HG02970 (cell line): ENCODE measurements around the gene CMC4.

Experiments used
- ATAC-seq: cut with Tn5 transposase; IDR thresholded peaks from one replicate; pipeline ENCODE4 v1.9.1; 2021; ENCODE audit warnings: mild to moderate bottlenecking, moderate library complexity, moderate number of reproducible peaks; ENCODE audit not compliant: unreplicated experiment, low FRiP score

The CMC4 gene, protein sequence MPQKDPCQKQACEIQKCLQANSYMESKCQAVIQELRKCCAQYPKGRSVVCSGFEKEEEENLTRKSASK

DNA sequence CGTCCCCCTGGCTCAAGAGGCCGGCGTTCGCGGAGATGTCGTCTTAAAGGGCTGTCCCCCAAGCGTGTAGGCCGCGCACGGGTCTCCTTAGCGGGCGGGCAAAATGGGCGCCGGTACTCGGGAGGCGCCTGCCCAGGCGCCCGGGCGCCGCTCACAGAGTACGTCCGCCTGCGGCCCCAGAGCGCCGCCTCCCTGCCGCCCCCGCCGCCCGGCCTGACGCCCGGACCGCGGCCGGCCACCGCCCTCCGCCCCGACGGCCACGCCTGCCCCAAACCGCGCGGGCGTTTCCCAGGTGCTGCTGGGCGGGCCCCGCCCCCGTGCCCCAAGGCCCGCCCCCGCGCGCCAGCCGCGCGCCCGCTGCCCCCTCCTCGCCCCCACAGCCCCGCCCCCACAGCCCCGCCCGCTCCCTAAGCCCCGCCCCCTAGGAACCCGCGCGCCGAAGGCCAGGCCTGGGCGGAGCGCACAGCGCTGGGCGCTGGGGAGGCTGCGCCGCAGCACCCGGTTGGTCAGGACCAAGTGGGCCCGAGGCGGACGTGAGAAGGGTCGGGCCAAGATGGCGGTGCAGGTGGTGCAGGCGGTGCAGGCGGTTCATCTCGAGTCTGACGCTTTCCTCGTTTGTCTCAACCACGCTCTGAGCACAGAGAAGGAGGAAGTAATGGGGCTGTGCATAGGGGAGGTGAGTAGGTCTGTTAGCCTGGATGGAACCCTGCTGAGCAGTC is at the start of gene CMC4, which contains the start of the genes BRCC3 and MTCP1:
TSS of gene CMC4 (minus strand) at position 162 of the 719 bp plus-strand sequence. CDS start 7,113 bp downstream, outside the sequence.
TSS of gene BRCC3 (plus strand) at position 534 of the 719 bp plus-strand sequence. CDS start at position 554, 20 bp downstream.
TSS of gene MTCP1 (minus strand) at position 162 of the 719 bp plus-strand sequence. CDS start 5,126 bp downstream, outside the sequence.
- peak; percentile 82 for ATAC-seq

DNA sequence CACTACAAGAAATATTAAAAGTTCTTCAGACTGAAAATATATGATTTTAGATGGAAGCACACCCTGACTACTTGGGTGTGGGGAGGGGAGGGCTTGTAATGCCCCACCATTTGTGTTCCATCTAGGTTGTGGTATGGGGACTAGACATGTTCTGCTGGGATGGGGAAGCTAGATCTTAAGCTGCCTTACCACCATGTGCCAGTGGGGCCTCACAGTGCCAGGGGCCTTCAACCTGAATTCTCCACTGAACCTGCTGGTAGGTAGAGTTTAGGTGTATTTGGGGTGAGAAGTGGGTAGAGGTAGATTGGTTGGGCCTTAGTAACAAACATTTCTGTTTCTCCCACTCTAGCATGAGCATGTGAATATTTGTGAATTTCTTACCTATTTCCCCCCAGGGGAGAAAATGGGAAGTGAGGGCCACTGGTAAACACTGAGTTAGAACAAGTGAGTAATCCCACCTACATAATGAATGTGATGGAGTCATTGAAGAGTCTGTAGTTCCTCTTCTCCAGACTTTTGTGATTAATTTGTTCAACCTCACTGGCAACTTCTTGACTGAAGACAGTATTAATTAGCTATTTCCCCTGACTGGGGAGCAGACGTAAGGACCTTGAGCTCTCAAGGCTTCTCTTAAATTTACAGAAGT is 44.4 kb upstream of the CMC4 start:
- ATAC-seq = no peak

DNA sequence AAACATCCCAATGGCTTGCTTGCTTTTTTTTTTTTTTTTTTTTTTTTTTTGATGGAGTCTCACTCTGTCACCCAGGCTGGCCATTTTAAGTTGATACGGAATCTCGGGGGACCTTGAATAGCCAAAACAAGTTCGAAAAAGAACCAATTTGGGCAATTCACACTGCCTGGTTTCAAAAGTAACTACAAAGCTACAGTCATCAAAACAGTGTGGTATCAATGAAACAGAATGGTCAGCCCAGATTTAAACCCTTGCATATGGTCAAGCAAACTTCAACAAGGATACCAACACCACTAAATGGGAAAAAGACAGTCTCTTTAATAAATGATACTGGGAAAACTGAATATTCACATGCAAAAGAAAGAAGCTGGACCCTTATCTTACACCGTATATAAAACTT is 42.2 kb upstream of the CMC4 start:
- no peak for ATAC-seq

DNA sequence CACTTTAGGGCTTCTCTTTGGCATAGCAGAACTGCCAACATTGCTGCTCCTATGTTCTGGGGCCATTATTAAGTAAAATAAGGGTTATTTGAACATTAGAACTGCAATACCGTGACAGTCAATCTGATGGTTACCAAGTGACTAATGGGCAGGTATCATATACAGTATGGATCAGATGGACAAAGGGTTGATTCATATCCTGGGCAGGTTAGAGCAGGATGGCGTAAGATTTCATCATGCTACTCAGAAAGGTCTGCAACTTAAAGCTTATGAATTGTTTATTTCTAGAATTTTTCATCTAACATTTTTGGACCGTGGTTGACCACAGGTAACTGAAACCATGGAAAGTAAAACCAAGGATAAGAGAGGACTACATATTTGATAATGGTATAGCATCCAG is 41.2 kb upstream of the CMC4 start:
- no peak for ATAC-seq

DNA sequence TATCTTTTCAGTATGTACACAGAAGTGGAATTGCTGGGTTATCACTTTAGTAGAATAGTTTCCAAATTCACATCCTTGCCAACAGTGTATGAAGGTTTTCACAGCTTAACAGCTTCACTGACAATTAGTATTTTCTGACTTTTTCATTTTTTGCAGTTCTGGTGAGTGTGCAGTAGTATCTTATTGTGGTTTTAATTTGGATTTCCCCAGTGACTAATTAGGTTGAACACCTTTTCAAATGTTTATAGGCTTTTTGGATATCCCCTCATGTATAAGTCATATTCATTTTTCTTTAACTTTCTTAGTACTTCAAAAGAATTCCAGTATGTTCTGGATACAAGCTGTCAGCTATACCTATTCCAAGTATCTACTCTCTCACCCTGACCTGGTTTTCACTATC is 37.5 kb upstream of the CMC4 start:
- ATAC-seq = no peak

DNA sequence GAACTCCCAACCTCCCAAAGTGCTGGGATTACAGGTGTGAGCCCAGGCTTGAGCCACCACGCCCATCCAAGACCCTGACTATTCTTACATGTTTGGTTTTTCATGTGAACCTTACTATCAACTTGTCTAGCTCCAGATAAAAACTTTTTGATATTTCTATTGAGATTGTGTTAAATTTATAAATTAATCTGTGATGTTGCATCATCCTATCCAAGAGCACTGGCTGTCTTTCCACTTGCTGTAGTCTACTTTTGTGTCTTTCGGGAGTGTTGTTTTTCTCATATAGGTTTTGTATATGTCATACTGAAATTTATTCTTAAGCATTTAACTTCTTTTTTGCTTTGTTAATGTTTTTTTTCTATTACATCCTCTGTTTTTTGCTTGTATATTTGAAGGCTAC is 35.0 kb upstream of the CMC4 start:
- no peak for ATAC-seq

DNA sequence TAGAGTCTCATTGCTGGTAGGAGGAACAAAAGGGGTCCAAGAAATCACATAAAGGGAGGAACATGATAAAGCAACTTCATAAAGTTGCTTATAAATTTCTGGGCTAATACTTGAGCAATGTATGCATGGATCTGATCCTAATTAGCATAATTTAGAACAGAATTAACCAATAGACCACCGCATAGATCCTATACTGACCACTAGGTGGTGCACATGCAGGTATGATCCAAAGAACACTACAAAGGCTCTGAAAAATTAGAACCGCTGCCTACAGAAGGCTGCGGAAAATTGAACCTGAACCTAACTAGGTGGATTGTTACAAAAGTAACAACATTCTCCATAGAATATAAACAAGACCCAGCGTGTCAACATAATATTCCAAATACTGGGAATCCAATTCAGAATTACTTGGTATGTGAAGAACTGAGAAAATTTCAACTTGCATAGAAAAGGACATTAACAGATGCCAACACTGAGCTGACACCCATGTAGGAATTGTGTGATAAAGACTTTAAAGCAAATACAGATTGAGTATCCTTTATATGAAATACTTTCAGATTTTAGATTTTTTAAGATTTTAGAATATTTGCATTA is 23.6 kb upstream of the CMC4 start:
- ATAC-seq = no peak

DNA sequence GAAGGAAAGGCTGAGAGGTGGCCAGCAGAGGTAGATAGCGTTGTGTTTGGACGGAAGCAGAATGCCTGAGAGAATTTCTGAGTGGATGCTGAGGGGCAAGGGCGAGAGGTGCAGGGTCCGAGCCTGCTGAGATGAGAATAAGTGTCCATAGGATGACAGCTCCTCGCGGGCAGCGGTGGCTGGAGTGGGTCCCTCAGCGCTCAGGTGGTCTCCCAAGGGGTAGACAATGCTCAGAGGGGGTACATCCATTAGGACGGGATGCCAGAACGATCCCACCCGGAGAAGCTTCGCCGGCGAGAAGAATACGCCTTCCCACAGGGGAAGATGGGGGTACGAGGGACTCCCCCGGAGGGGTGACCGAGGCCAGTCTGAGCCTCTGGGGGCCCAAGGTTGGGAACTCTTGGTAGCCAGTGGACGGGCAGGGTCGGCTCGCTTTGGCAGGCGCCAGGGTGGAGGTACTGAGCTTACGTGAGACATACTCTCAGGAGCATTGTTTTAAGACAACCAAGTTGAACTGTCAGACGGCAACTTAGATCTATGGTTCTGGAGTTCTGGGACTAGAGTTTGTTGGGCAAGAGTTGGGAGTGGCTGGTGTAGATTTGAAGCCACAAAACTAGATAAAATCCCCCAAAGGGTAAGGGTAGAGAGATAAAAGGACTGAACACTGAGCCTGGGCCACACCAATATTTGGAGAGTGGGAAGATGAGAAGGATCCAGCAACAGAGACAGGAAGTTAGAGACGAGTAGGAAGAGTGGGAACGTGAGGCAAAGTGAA is 16.2 kb upstream of the CMC4 start:
- ATAC-seq = no peak

DNA sequence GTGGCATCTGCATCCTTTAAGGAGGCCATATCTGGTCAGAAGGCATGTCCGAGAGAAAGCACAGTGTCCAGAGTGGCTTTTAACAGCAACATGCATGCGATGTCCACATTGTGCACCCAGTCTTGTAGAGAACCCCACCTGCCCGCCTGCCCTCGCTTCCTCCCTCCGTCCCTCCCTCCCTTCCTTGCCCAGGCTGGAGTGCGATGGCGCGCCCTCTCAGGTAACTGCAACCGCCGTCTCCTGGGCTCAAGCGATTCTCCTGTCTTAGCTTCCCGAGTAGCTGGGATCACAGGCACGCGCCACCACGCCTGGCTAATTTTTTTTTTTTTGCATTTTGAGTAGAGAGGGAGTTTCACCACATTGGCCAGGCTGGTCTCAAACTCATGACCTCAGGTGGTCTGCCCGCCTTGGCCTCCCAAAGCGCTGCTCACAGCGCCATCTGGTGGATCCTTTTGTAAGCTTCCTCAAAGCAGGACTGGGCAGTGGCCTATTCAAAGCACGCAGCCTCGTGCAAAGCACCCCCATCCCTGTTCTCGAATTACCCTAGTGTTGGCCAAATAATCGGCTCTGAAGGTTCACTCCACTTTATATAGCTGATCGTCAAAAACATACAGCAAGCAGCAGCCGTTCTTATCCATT is 15.4 kb upstream of the CMC4 start:
- no peak for ATAC-seq

DNA sequence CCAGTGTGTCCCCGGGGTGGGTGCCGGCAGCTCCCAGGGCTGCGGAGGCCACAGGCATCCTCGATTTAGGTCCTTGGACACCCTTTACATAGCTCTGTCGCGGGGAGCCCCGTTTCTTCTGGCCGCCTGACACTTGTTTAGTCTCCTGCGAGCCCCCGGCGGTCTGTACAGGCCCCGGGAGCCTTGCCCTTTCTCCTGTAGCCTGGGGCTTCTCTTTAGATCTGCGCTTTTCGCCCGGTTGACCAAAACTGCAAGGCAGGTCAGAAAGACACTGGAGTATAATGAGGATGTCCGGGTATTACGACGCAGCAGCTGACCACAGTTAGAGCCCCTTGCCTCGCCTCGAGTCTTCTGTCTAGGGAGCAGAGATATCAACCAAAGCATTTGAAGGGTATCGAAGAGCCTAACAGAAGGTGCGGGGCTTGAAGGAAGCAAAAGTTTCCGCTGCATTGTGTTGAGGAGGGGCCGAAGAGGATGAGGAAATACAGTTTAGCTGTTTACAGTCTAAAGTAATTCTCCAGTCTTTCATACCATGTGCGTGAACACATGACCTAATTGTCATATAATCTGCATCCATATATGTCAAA is 851 bp upstream of the CMC4 start:
- no peak for ATAC-seq

DNA sequence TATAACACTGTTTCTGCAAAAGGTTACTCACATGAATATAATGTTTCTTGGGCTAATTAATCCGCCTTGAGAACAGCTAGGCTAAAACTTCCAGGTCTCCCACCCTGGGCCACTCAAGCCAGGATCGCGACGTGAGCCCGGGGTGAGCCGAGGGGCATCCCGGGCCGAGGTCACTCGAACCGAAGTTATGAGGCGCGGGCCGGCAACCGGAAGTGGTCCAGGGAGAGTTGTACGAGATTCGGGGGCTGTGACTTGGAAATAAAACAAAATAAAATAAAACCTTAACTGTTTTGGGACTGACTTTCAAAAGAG is 317 bp downstream of the CMC4 start:
- peak; percentile 25 for ATAC-seq

DNA sequence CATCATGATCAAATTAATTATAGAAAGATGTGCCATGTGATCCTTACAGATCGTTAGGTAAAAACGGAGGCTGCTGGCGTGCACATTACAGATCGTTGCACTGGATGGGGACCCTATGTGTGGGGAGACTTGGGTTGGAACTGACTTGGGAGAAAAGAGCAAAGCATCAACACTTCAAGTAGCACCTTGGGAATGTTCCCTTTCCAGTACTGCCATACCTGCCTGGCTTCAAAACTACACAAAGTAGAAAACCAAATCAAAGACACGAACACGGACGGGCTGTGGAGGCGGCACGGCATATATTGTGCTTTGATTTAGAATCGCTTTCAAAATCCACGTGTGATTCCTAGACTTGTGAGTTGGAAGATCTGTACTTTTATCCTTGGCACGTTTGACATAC is 898 bp downstream of the CMC4 start:
- ATAC-seq = no peak

DNA sequence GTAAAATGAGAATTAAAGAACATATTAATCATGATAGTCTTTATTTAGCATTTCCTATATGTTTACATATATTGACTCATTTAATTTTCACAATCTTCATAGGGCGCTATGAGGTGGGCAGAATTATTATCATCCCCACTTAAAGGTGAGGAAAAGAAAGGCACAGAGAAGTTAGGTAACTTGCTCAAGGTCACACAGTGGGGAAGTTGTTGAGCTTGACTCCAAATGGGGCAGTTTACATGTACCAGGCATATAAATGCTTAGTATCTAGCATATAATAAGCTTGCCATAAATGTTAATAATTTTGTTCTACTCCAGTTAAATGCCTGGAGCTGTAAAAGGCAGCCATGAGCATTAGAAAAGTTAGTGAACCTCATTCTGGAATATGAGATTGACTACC is 1.5 kb downstream of the CMC4 start:
- ATAC-seq = no peak

DNA sequence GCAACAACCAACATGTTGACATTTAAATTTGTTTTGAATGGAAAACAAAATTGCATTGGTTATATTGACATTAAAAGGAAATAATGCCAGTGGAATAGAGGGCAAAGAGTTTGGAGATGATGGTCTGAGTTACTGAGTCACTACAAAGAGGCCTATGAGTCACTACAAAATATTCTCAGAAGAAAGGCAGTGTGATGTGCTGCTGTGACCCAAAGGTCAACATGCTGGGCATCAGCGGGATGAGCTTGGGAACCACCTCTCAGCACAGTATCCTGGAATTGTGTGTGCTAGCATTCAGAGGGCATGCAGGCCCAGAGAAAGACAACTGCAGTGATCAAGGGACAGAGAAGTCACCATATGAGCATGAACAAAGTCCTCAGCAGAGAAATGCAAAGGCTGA is 2.8 kb downstream of the CMC4 start:
- no peak for ATAC-seq

DNA sequence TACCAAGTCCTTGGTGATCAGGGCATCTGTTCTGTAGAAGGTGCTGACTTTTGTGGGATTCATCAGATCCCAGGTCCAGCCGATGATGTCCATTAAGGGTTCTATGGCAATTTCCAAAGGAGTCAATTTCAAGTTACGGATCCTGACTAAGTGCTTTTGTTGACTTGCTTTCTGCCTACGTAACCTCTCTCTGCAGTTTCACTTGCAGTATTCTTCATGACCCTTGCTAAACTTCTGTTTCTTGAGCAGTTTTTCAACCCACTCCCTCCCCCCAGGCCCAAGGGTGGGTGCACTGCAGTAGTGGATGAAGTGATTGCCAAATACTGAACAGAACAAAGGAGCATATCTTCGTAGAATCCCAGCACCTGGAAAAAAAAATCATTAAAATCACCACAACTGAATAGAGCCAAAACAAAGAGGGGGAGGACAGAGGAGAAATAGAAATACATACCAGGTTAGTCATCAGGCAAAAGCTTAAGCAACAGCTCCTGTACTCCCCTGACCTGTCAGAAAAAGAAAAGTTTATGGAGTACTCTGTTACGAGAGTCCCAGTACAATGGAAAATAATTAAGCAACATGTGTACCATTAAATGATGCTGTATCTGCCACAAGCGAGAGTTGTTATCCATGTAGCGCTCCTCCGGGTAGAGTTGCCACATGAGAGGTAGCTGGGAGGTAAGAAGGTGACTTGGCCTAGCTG is 5.8 kb downstream of the CMC4 start:
- no peak for ATAC-seq

DNA sequence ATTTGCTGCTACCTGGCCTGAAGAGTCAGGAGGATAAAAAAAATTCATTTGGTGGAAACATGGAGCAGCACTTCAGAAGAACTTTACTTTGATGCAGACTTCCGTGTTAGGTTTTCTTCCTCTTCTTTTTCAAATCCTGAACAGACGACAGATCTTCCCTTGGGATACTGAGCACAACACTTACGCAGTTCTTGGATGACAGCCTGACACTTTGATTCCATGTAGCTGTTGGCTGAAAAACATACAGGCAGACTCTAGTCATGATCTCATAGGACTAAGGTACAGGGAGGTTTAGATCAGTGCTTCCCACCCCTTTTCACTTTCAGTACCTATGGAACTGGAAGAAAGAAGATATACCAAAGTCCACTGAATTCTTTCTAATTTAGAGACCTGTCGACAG is 9.2 kb downstream of the CMC4 start:
- no peak for ATAC-seq

DNA sequence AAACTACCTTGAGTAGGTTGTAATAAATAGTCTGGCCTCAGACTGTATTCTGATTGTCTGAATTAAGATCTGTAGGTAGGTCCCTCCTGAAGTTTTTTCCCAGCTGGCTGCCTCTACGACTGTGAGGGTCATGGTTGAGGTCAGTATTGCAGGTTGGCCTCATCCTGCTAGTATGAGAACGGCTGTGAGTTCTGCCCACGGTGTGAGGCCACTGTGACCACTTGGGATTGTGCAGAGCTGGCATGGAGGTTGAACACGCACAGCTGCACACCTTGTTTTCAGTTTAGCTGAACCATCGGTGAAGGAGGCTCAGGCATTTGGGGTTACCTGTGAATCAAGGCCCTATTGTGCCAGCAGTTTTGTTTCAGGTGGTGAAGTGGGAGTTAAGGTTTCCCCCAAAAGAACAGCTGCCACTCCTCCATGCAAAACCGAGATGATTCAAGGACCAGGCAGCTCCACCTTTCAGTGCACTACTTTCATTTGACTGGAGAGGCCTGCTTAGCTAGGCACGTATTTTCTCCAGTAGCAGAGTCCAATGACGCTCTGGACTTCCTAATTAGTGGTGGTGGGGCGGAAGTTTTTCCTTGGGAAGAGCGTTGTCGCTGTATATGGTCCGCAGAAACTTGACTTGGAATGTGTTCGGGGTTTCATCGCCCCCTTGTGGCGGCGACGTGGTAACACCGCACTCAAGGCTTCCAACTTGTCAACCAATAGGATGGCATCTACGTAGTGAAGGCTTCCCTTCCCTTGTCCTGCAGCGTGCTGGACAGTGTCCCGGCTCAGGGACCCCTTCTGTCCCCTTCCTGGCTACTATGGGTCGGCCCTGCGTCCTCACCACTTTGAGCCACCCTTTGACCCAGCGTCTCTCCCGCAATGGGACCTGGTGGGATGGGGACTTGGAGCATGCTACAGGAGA is 13.8 kb downstream of the CMC4 start:
- ATAC-seq = peak; percentile 58

DNA sequence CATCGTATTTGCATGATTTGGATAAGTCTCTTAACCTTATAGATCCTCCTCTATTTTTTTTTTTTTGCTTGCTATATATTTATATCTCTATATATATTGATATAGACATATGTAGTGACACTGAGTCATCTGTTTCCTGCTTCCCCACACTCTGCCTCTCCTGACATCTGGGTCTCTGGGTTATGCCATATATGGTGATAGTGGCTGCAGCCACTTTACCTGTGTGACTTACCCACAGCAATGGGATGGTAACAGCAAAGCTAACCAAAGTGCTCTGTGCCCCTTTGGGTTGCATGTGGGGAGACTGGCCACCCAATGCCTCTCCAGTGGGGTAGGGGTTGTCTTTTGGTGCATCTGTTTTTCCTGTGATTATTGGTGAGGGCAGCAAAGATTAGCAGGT is 14.5 kb downstream of the CMC4 start:
- ATAC-seq = no peak
